Keratinocyte (primary cell): ENCODE measurements around the gene MANBA. TPM values are rescaled to one million over a fixed set of nuclear protein-coding genes. Genes with fewer than 3 reads are reported as not detected.

Source experiments
- DNase-seq: peaks from one replicate; pipeline ENCODE4 v3.0.0-alpha.2; 2011; ENCODE audit warnings: low read depth, missing footprints, low spot score
- FAIRE-seq: peaks from 2 replicates; lab custom pipeline; 2011; peaks lifted over from hg19 to GRCh38; lab: Jason Lieb, UNC
- H2AFZ ChIP-seq: 2 replicates; pipeline ENCODE4 v1.6.0; 2012; ENCODE audit warnings: low read length, control low read depth, inconsistent platforms; ENCODE audit not compliant: control insufficient read depth
- H3K27ac ChIP-seq: 2 replicates; pipeline ENCODE4 v1.5.1; 2011; ENCODE audit warnings: low read length; ENCODE audit not compliant: control insufficient read depth, insufficient read depth
- H3K27me3 ChIP-seq: 3 replicates; pipeline ENCODE4 v1.6.0; 2011; ENCODE audit warnings: low read length; ENCODE audit not compliant: control insufficient read depth, insufficient read depth; ENCODE audit errors: extremely low read depth
- H3K36me3 ChIP-seq, 2 experiments: 2 replicates in 1 of 2; 3 replicates in 1 of 2; pipeline ENCODE4 v1.5.1; 2011; ENCODE audit warnings: low read length in 2 of 2, mild to moderate bottlenecking in 1 of 2; ENCODE audit not compliant: control insufficient read depth in 2 of 2, insufficient read depth in 2 of 2; ENCODE audit errors: extremely low read depth in 1 of 2
- H3K4me1 ChIP-seq: 3 replicates; pipeline ENCODE4 v1.5.1; 2011; ENCODE audit warnings: low read length; ENCODE audit not compliant: control insufficient read depth, insufficient read depth; ENCODE audit errors: extremely low read depth
- H3K4me2 ChIP-seq: 3 replicates; pipeline ENCODE4 v1.6.0; 2011; ENCODE audit warnings: low read depth, low read length; ENCODE audit not compliant: control insufficient read depth, insufficient read depth; ENCODE audit errors: extremely low read depth
- H3K4me3 ChIP-seq, 3 experiments: fragments of 200-600 bp in 1 of 3; sonication (generic) in 1 of 3; 2 replicates in 2 of 3; 3 replicates in 1 of 3; pipeline ENCODE4 v1.5.1; 2011 to 2016; ENCODE audit warnings: low read length in 3 of 3, mild to moderate bottlenecking in 3 of 3, control low read depth in 2 of 3, inconsistent platforms in 1 of 3, low read depth in 1 of 3, mixed read lengths in 1 of 3, mixed run types in 1 of 3, moderate library complexity in 1 of 3; ENCODE audit not compliant: control insufficient read depth in 2 of 3, insufficient read depth in 2 of 3; ENCODE audit errors: extremely low read depth in 1 of 3
- H3K79me2 ChIP-seq: 2 replicates; pipeline ENCODE4 v1.6.0; 2012; ENCODE audit warnings: low read length; ENCODE audit not compliant: control insufficient read depth, insufficient read depth
- H3K9ac ChIP-seq: 3 replicates; pipeline ENCODE4 v1.6.0; 2011; ENCODE audit warnings: low read length; ENCODE audit not compliant: control insufficient read depth, insufficient read depth; ENCODE audit errors: extremely low read depth
- H3K9me1 ChIP-seq: 3 replicates; pipeline ENCODE4 v1.6.0; 2011; ENCODE audit warnings: low read length; ENCODE audit not compliant: control insufficient read depth, insufficient read depth; ENCODE audit errors: extremely low read depth
- H3K9me3 ChIP-seq: 2 replicates; pipeline ENCODE4 v1.5.1; 2012; ENCODE audit warnings: low read depth, low read length; ENCODE audit not compliant: control insufficient read depth
- H4K20me1 ChIP-seq: 3 replicates; pipeline ENCODE4 v1.6.0; 2011; ENCODE audit warnings: low read length; ENCODE audit not compliant: control insufficient read depth, insufficient read depth; ENCODE audit errors: extremely low read depth
- EZH2 ChIP-seq: IDR thresholded peaks from one replicate; pipeline ENCODE4 v1.6.1; 2012; ENCODE audit warnings: inconsistent platforms, mild to moderate bottlenecking, low read length, moderate library complexity
- dilution Hi-C: fragments of 300-500 bp; cut with MboI; formaldehyde crosslinking; loops from one replicate; pipeline ENCODE4 v1.7.0; 2020; ENCODE audit warnings: low sequenced_read_pairs; ENCODE audit not compliant: extremely low pct_ligation_motif_present
- polyA plus RNA-seq, 5 experiments: library from polyadenylated mRNA; depleted of rRNA in 3 of 5; stranded (reverse) in 3 of 5; stranded (forward) in 1 of 5; unstranded in 1 of 5; fragments of >200 nt; gene quantifications; 1 replicate in 1 of 5; 2 replicates in 3 of 5; 3 replicates in 1 of 5; pipeline versions ENCODE4 v1.2.1 to v1.2.3, GENCODE V29; 2011 to 2012; ENCODE audit warnings: missing spikeins in 2 of 5, low read depth in 1 of 5, low replicate concordance in 1 of 5
- TF ChIP-seq, protein P1 (sequence below), 3 experiments: IDR thresholded peaks in 1 of 3; conservative IDR thresholded peaks in 1 of 3; optimal IDR thresholded peaks in 1 of 3; 2 replicates in 2 of 3; 3 replicates in 1 of 3; pipeline versions ENCODE3 to v1.5.1; 2011; ENCODE audit warnings: low read length in 3 of 3, mild to moderate bottlenecking in 3 of 3, moderate library complexity in 2 of 3, control low read depth in 1 of 3, inconsistent platforms in 1 of 3; ENCODE audit not compliant: insufficient read depth in 2 of 3; ENCODE audit errors: extremely low read depth in 1 of 3

Gene MANBA
- polyA plus RNA-seq, 1 donor (not counting 4 experiments of a cell fraction or from before 2014, with no cell fraction given), result 9.3 TPM

DNA sequence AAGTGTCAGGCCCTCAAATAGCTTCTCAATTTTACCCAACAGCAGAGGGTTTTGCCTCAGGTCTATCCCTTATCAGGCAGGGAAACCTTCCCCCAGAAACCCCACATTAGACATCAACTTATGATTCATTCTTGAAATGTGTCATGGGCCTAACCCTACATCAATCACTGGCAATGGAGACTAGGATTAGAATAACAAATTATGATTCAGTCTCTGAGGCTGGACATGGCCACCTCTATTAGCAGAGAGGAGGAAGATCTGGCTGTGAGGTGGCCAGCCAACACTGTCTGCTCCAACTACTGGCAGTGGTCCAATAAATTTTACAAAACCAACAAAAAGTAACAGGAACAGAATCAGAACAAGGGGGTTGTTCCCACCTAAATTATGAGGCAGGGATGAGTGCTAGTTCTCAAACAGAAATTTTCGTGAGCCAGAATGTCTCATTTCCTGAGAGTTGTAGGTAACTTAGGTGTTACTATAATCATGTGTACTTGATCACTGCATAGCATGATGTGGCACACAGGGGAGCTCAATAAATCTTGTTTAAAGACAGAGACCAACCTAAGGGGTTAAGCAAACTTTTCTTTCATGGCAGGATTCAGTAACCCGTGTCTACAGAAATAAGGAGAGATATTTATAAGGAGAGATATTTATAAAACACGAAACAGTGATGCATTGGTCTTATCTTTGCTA is 132.8 kb downstream of the MANBA start:
- DNase-seq (no peak), FAIRE-seq (peak; percentile 91)
- Histone ChIP-seq H3K79me2 (no peaks in the 10 kb centered on the region), H2AFZ (no peak overlapping the region), H3K36me3 (peaks cover 0 to 2% of the 10 kb centered on the region in 2 experiments), H3K9me1 (peaks cover 3% of the 10 kb centered on the region), H3K9ac (no peak overlapping the region), H4K20me1 (no peaks in the 10 kb centered on the region), H3K27ac (peak overlapping the region; percentile 83), H3K4me2 (peak overlapping the region; percentile 65), H3K9me3 (no peaks in the 10 kb centered on the region), H3K4me3 (peak overlapping the region in 1 of 3 experiments; percentile 5), H3K4me1 (peaks cover 24% of the 10 kb centered on the region), H3K27me3 (no peaks in the 10 kb centered on the region)
- TF ChIP-seq, protein P1, sequence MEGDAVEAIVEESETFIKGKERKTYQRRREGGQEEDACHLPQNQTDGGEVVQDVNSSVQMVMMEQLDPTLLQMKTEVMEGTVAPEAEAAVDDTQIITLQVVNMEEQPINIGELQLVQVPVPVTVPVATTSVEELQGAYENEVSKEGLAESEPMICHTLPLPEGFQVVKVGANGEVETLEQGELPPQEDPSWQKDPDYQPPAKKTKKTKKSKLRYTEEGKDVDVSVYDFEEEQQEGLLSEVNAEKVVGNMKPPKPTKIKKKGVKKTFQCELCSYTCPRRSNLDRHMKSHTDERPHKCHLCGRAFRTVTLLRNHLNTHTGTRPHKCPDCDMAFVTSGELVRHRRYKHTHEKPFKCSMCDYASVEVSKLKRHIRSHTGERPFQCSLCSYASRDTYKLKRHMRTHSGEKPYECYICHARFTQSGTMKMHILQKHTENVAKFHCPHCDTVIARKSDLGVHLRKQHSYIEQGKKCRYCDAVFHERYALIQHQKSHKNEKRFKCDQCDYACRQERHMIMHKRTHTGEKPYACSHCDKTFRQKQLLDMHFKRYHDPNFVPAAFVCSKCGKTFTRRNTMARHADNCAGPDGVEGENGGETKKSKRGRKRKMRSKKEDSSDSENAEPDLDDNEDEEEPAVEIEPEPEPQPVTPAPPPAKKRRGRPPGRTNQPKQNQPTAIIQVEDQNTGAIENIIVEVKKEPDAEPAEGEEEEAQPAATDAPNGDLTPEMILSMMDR (optimal IDR thresholded peaks at IDR 0.05 in 1 of 3, IDR thresholded peaks at IDR 0.05 in 1 of 3, conservative IDR thresholded peaks at IDR 0.05 in 1 of 3; ENCODE audit: extremely low read depth in 1 of 3, insufficient read depth in 2 of 3, low read length in 3 of 3), result no peak
- TF ChIP-seq EZH2, result no peak
- dilution Hi-C loops, result no loop called here

DNA sequence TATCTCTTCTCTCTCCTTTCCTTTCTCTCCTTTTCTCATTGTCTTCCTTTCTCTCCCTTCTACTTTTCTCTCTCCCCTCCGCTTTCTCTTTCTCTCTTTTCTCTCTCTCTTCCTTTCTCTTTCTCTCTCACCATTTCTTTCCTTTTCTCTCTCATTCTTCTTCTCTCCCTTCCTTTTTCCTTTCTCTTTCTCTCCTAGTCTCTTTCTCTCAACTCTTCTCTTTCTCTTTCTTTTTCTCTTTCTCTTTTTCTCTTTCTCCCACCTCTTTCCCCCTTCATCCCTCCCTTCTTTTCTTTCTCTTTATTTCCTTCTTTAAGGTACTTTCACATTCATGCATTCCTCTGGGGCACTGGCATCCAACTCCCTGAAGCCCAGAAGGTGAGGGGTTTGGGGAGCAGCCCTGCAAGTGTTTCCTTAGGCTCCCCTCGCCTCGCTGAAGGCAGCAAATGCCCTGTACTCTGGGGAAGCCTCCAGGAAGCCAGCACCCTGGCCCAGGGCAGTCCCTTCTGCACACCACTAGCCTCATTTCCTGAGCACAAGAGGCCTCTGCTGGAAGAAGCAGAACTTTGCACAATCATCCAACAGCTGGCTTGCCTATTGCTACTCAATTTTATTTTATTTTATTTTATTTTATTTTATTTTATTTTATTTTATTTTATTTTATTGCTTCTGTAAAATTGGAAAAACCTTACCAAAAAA is 135.4 kb downstream of the MANBA start:
- Histone ChIP-seq H3K4me3 (no peak overlapping the region), H3K9me3 (no peaks in the 10 kb centered on the region), H3K27ac (no peak overlapping the region), H4K20me1 (no peaks in the 10 kb centered on the region), H3K27me3 (no peaks in the 10 kb centered on the region), H3K4me2 (no peak overlapping the region), H3K79me2 (no peaks in the 10 kb centered on the region), H3K9me1 (peaks cover 3% of the 10 kb centered on the region), H3K9ac (no peak overlapping the region), H2AFZ (peak overlapping the region; percentile 37), H3K36me3 (no peaks in the 10 kb centered on the region), H3K4me1 (peaks cover 31% of the 10 kb centered on the region)
- DNase-seq, result no peak
- TF ChIP-seq EZH2, result no peak
- TF ChIP-seq, protein P1 (optimal IDR thresholded peaks at IDR 0.05 in 1 of 3, IDR thresholded peaks at IDR 0.05 in 1 of 3, conservative IDR thresholded peaks at IDR 0.05 in 1 of 3; ENCODE audit: extremely low read depth in 1 of 3, insufficient read depth in 2 of 3, low read length in 3 of 3), result peak; percentile 36 to 72 (median 52)
- dilution Hi-C loops, result no loop called here
- peak; percentile 49 for FAIRE-seq
